Caco-2 (cell line): ENCODE measurements around the gene RPL12. TPM values are rescaled to one million over a fixed set of nuclear protein-coding genes. Genes with fewer than 3 reads are reported as not detected.

Experiments
- BruUV-seq: library from RNA; stranded (reverse); fragments of 400-500 nt; replicated peaks from 2 replicates; lab custom pipeline; 2021; lab: Mats Ljungman, UMichigan
- CTCF ChIA-PET: fragments of 300-600 bp; sonication (Branson Sonifier 250); formaldehyde crosslinking; loops from one replicate; lab custom pipeline; 2022; ENCODE audit warnings: antibody characterized with exemption; lab: Charles Lee
- POLR2A ChIA-PET: fragments of 300-600 bp; sonication (Branson Sonifier 250); formaldehyde crosslinking; loops from one replicate; lab custom pipeline; 2022; ENCODE audit warnings: antibody characterized with exemption; lab: Charles Lee
- DNase-seq, 2 experiments: peaks; one replicate each; pipeline versions ENCODE4 v3.0.0 to v3.0.0-alpha.2; 2020 to 2022
- H3K27me3 ChIP-seq: replicated peaks from 2 replicates; pipeline ENCODE4 v1.6.0; 2011; ENCODE audit warnings: low read length; ENCODE audit not compliant: control insufficient read depth, insufficient read depth
- H3K36me3 ChIP-seq: 2 replicates; pipeline ENCODE4 v1.5.1; 2011; ENCODE audit warnings: low read length; ENCODE audit not compliant: control insufficient read depth, insufficient read depth
- H3K4me1 ChIP-seq: fragments of 250-450 bp; sonication (Bioruptor Pico); 2 replicates; pipeline ENCODE4 v1.5.1; 2020; ENCODE audit warnings: mild to moderate bottlenecking
- H3K4me3 ChIP-seq: 2 replicates; pipeline ENCODE4 v1.5.1; 2011; ENCODE audit warnings: low read depth, mild to moderate bottlenecking, control low read depth, low read length
- H3K9me3 ChIP-seq: fragments of 250-450 bp; sonication (Bioruptor Pico); 2 replicates; pipeline ENCODE4 v1.5.1; 2020; ENCODE audit warnings: mild to moderate bottlenecking, moderate library complexity
- H3K27ac Mint-ChIP-seq: one replicate; pipeline ENCODE4 v1.8.0; 2022; ENCODE audit warnings: mixed read lengths; ENCODE audit not compliant: unreplicated experiment
- H3K27me3 Mint-ChIP-seq: one replicate; pipeline ENCODE4 v1.8.0; 2022; ENCODE audit warnings: mixed read lengths; ENCODE audit not compliant: insufficient read depth, unreplicated experiment
- H3K36me3 Mint-ChIP-seq: one replicate; pipeline ENCODE4 v1.8.0; 2022; ENCODE audit warnings: mild to moderate bottlenecking, mixed read lengths; ENCODE audit not compliant: insufficient read depth, unreplicated experiment
- H3K4me1 Mint-ChIP-seq: one replicate; pipeline ENCODE4 v1.8.0; 2022; ENCODE audit warnings: low read depth, mixed read lengths; ENCODE audit not compliant: unreplicated experiment
- H3K4me3 Mint-ChIP-seq: one replicate; pipeline ENCODE4 v1.8.0; 2022; ENCODE audit warnings: mild to moderate bottlenecking, moderate library complexity, mixed read lengths; ENCODE audit not compliant: unreplicated experiment
- H3K9me3 Mint-ChIP-seq: one replicate; pipeline ENCODE4 v1.8.0; 2022; ENCODE audit warnings: mixed read lengths; ENCODE audit not compliant: unreplicated experiment
- intact Hi-C: fragments of 100-400 bp; cut with micrococcal nuclease; formaldehyde crosslinking; loops from one replicate; pipeline ENCODE4 v1.10.0; 2022; ENCODE audit not compliant: unreplicated experiment
- total RNA-seq: library from RNA; stranded (reverse); gene quantifications from 2 replicates; pipeline ENCODE4 v1.2.3, GENCODE V29; 2022
- TF ChIP-seq, protein P1 (sequence below), 2 experiments: fragments of 200-600 bp in 1 of 2; IDR thresholded peaks; 1 replicate in 1 of 2; 2 replicates in 1 of 2; pipeline versions ENCODE4 v1.5.1 to v1.8.0; 2011 to 2022; ENCODE audit warnings: antibody characterized with exemption in 1 of 2, control low read depth in 1 of 2, inconsistent platforms in 1 of 2, low read depth in 1 of 2, low read length in 1 of 2, mild to moderate bottlenecking in 1 of 2, moderate library complexity in 1 of 2; ENCODE audit not compliant: insufficient read depth in 1 of 2, severe bottlenecking in 1 of 2, unreplicated experiment in 1 of 2

RPL12 gene
- total RNA-seq, 1 experiment from 2014 or later = 1,592 TPM

DNA sequence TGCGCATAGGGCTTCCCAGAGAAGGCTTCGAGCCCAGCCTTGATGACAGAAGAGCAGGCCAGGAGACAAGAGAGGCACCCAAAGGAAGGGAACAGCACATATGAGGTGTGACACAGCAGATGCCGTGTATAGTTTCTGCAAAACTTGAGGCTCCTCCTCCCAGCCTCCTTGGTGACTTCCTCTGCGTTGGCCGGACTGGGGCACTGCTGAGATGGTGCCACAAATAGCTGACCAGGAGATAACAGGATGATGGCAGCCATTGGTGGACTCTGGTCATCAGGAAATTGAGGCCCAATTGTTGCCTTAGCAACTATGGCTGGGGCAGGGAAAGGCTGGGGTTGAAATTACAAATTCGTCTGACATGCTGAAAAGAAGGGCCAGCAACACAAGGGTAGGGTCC lies 31.9 kb downstream of the RPL12 start:
- intact Hi-C loops = no loop called here
- POLR2A ChIA-PET = no interaction called here
- Histone ChIP-seq H3K36me3 (0 out of 2 replicates have a peak, but pooled peaks cover 1% of the 10 kb centered on the region), H3K9me3 (no peaks in the 10 kb centered on the region), H3K27me3 (no peaks in the 10 kb centered on the region), H3K4me3 (no peak overlapping the region), H3K4me1 (peaks cover 15% of the 10 kb centered on the region)
- TF ChIP-seq, protein P1, sequence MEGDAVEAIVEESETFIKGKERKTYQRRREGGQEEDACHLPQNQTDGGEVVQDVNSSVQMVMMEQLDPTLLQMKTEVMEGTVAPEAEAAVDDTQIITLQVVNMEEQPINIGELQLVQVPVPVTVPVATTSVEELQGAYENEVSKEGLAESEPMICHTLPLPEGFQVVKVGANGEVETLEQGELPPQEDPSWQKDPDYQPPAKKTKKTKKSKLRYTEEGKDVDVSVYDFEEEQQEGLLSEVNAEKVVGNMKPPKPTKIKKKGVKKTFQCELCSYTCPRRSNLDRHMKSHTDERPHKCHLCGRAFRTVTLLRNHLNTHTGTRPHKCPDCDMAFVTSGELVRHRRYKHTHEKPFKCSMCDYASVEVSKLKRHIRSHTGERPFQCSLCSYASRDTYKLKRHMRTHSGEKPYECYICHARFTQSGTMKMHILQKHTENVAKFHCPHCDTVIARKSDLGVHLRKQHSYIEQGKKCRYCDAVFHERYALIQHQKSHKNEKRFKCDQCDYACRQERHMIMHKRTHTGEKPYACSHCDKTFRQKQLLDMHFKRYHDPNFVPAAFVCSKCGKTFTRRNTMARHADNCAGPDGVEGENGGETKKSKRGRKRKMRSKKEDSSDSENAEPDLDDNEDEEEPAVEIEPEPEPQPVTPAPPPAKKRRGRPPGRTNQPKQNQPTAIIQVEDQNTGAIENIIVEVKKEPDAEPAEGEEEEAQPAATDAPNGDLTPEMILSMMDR (IDR thresholded peaks at IDR 0.05; ENCODE audit: insufficient read depth in 1 of 2, low read depth in 1 of 2, low read length in 1 of 2, severe bottlenecking in 1 of 2, unreplicated experiment in 1 of 2) = no peak
- no peaks in the 10 kb centered on the region for H3K9me3 Mint-ChIP-seq
- no peak overlapping the region for H3K4me3 Mint-ChIP-seq
- BruUV-seq = no TSS peak
- H3K27me3 Mint-ChIP-seq = no peaks in the 10 kb centered on the region
- peaks cover 24% of the 10 kb centered on the region for H3K4me1 Mint-ChIP-seq
- DNase-seq = no peak
- H3K27ac Mint-ChIP-seq = no peak overlapping the region
- peaks cover 42% of the 10 kb centered on the region for H3K36me3 Mint-ChIP-seq
- CTCF ChIA-PET = no interaction called here

DNA sequence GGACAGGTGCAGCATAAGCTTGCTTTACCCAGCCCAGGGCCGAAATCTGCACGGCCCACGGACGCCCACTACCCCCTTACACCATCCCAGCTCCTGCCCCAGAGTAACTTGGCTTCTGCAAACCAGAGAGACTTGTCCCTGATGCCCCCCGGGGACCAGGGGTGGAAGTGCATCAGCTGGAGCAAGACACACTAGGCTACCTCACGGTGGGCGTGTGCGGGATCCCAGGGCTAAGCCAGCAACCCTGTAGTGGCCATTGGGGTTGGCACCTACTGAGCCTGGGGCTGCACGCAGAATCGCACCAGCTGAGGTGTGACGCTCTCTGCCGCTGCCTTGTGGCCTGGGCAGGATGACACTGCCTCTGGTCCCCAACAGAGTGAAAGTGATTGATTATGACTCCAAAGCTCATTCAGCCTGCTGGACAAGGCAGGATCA lies 33.2 kb downstream of the RPL12 start:
- ChIA-PET POLR2A (interaction anchor here (0.7 kb wide), 1 partner anchor 29 kb away, joined by 4 read pairs; no protein-coding TSS in a partner anchor), CTCF (interaction anchor here (1.3 to 1.6 kb wide), 2 partner anchors 21 to 58 kb away, joined by 6 to 7 read pairs; partner anchors contain the start of gene SLC2A8)
- intact Hi-C loops = loop anchor here (1.0 kb wide), 1 partner anchor 57 kb away; no protein-coding TSS in a partner anchor
- no TSS peak for BruUV-seq
- H3K4me1 ChIP-seq = peaks cover 15% of the 10 kb centered on the region
- H3K27me3 ChIP-seq = no peaks in the 10 kb centered on the region
- Mint-ChIP-seq H3K4me1 (peaks cover 21% of the 10 kb centered on the region), H3K27me3 (no peaks in the 10 kb centered on the region), H3K9me3 (no peaks in the 10 kb centered on the region), H3K4me3 (no peak overlapping the region), H3K36me3 (peaks cover 46% of the 10 kb centered on the region), H3K27ac (no peak overlapping the region)
- H3K9me3 ChIP-seq = no peaks in the 10 kb centered on the region
- TF ChIP-seq, protein P1 (IDR thresholded peaks at IDR 0.05; ENCODE audit: insufficient read depth in 1 of 2, low read depth in 1 of 2, low read length in 1 of 2, severe bottlenecking in 1 of 2, unreplicated experiment in 1 of 2) = peak; percentile 57 to 60
- H3K36me3 ChIP-seq = 0 out of 2 replicates have a peak, but pooled peaks cover 1% of the 10 kb centered on the region
- no peak overlapping the region for H3K4me3 ChIP-seq
- DNase-seq = peak; percentile 80 to 84

DNA sequence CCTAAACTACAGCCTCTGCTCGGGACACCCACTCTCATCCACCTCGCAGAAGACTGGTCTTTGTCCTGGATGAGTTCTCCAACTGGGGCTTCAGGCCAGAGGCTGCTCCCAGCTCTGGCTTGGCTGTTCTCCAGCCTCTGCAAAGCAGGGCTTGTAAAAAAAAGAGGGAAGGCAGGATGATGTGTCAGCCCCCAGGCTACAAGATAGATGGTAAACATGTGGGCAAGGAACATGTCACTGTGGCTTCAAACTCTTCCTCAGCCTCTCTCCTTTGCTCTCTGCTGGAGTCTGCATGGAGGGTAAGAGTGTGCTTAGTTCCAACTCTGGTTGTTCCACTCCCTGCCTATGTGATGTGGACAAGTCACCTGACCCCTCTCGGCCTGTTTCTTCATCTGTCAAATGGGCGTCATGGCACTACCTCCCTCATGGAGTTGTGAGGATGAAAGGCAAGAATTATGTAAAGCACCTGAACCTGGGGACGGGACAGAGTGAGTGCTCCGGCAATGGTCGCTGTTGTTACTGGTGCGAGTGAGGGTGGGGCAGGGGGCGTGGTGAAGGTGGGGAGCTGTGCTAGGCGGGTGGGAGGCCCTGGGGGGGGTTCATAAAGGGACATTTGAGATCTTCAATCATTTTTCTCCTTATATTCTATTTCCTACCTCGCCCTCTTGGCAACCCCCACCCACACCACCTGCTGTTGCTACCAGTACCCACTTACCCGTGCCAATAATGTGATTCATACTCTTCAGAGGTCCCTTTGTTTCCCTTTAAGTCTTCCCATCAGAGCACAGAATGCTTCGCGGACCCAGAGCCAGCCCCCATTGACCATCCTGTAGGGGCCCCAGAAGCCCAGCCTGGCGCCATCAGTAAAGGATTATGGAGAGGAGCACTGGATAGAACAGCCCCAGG lies 33.8 kb downstream of the RPL12 start:
- Mint-ChIP-seq H3K9me3 (no peaks in the 10 kb centered on the region), H3K4me3 (no peak overlapping the region), H3K4me1 (peaks cover 14% of the 10 kb centered on the region), H3K27ac (no peak overlapping the region), H3K36me3 (peaks cover 50% of the 10 kb centered on the region), H3K27me3 (no peaks in the 10 kb centered on the region)
- H3K4me1 ChIP-seq = peaks cover 8% of the 10 kb centered on the region
- no peak overlapping the region for H3K4me3 ChIP-seq
- intact Hi-C loops = loop anchor here (1.0 kb wide), 1 partner anchor 56 kb away; no protein-coding TSS in a partner anchor
- no TSS peak for BruUV-seq
- ChIA-PET CTCF (interaction anchor here (1.3 to 1.6 kb wide), 2 partner anchors 20 to 57 kb away, joined by 6 to 7 read pairs; partner anchors contain the start of gene SLC2A8), POLR2A (interaction anchor here (0.7 kb wide), 1 partner anchor 28 kb away, joined by 4 read pairs; no protein-coding TSS in a partner anchor)
- H3K9me3 ChIP-seq = no peaks in the 10 kb centered on the region
- no peak for DNase-seq
- no peaks in the 10 kb centered on the region for H3K27me3 ChIP-seq
- H3K36me3 ChIP-seq = 0 out of 2 replicates have a peak, but pooled peaks cover 1% of the 10 kb centered on the region
- TF ChIP-seq, protein P1 (IDR thresholded peaks at IDR 0.05; ENCODE audit: insufficient read depth in 1 of 2, low read depth in 1 of 2, low read length in 1 of 2, severe bottlenecking in 1 of 2, unreplicated experiment in 1 of 2) = no peak
